ENCODE data around the gene TEX54. TPM values are rescaled to one million over a fixed set of nuclear protein-coding genes. Genes with fewer than 3 reads are reported as not detected.

TEX54 gene
- total and polyA plus RNA-seq, 4 donors: 1.6 TPM; not detected in 3

DNA sequence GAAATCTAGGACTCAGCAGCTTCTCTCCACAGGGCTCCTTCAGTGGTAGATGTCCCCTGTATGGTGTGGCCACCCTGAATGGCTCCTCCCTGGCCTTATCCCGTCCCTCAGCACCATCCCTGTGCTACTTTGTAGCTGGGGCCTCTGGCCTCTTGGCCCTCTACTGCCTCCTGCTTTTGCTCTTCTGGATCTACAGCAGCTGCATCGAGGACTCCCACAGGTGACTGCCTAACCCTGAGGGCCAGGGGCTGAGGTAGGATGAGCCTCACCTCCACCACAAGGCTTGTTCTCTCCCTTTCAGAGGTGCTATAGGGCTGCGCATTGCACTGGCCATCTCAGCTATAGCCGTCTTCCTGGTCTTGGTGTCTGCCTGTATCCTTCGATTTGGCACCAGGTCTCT lies 43.6 kb downstream of the TEX54 start:
- Histone ChIP-seq H3K9ac (ENCODE audit: low read depth in 1 of 2, low read length in 2 of 2) (no peak overlapping the region), H3K9me3 (ENCODE audit: control insufficient read depth in 4 of 4, low read length in 3 of 4) (no peaks in the 10 kb centered on the region), H3K27ac (ENCODE audit: low read depth in 1 of 2, low read length in 2 of 2) (no peak overlapping the region), H3K4me3 (ENCODE audit: low read depth in 1 of 3, low read length in 3 of 3) (no peak overlapping the region), H3K27me3 (ENCODE audit: control insufficient read depth in 4 of 4, insufficient read depth in 4 of 4, low read length in 3 of 4) (no peaks in the 10 kb centered on the region), H3K4me1 (ENCODE audit: control insufficient read depth in 4 of 4, insufficient read depth in 4 of 4, low read length in 3 of 4) (peaks cover 2 to 50% (median 42%) of the 10 kb centered on the region in 4 donors), H3K36me3 (ENCODE audit: control insufficient read depth in 4 of 4, insufficient read depth in 3 of 4, low read depth in 1 of 4, low read length in 3 of 4) (peaks cover 2 to 16% (median 6%) of the 10 kb centered on the region in 4 donors)
- 81% methylated on average over 5 of the region's 5 CpGs for WGBS
- no peak for DNase-seq (ENCODE audit: low spot score)
- TF ChIP-seq RXRA (IDR thresholded peaks at IDR 0.05) (no peak), FOXA1 (IDR thresholded peaks at IDR 0.05) (no peak), HNF4G (IDR thresholded peaks at IDR 0.05) (no peak), SP1 (IDR thresholded peaks at IDR 0.05) (no peak), GABPA (IDR thresholded peaks at IDR 0.05 in 1 of 2, conservative IDR thresholded peaks at IDR 0.05 in 1 of 2) (no peak), EGR1 (IDR thresholded peaks at IDR 0.05; ENCODE audit: low read depth in 2 of 2) (no peak), RAD21 (IDR thresholded peaks at IDR 0.05) (no peak), NR2F2 (IDR thresholded peaks at IDR 0.05) (no peak), FOXA2 (IDR thresholded peaks at IDR 0.05) (no peak)
- TF ChIP-seq, protein P1, sequence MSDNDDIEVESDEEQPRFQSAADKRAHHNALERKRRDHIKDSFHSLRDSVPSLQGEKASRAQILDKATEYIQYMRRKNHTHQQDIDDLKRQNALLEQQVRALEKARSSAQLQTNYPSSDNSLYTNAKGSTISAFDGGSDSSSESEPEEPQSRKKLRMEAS (IDR thresholded peaks at IDR 0.05): no peak
- TF ChIP-seq, protein P2, sequence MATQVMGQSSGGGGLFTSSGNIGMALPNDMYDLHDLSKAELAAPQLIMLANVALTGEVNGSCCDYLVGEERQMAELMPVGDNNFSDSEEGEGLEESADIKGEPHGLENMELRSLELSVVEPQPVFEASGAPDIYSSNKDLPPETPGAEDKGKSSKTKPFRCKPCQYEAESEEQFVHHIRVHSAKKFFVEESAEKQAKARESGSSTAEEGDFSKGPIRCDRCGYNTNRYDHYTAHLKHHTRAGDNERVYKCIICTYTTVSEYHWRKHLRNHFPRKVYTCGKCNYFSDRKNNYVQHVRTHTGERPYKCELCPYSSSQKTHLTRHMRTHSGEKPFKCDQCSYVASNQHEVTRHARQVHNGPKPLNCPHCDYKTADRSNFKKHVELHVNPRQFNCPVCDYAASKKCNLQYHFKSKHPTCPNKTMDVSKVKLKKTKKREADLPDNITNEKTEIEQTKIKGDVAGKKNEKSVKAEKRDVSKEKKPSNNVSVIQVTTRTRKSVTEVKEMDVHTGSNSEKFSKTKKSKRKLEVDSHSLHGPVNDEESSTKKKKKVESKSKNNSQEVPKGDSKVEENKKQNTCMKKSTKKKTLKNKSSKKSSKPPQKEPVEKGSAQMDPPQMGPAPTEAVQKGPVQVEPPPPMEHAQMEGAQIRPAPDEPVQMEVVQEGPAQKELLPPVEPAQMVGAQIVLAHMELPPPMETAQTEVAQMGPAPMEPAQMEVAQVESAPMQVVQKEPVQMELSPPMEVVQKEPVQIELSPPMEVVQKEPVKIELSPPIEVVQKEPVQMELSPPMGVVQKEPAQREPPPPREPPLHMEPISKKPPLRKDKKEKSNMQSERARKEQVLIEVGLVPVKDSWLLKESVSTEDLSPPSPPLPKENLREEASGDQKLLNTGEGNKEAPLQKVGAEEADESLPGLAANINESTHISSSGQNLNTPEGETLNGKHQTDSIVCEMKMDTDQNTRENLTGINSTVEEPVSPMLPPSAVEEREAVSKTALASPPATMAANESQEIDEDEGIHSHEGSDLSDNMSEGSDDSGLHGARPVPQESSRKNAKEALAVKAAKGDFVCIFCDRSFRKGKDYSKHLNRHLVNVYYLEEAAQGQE (IDR thresholded peaks at IDR 0.05): no peak

DNA sequence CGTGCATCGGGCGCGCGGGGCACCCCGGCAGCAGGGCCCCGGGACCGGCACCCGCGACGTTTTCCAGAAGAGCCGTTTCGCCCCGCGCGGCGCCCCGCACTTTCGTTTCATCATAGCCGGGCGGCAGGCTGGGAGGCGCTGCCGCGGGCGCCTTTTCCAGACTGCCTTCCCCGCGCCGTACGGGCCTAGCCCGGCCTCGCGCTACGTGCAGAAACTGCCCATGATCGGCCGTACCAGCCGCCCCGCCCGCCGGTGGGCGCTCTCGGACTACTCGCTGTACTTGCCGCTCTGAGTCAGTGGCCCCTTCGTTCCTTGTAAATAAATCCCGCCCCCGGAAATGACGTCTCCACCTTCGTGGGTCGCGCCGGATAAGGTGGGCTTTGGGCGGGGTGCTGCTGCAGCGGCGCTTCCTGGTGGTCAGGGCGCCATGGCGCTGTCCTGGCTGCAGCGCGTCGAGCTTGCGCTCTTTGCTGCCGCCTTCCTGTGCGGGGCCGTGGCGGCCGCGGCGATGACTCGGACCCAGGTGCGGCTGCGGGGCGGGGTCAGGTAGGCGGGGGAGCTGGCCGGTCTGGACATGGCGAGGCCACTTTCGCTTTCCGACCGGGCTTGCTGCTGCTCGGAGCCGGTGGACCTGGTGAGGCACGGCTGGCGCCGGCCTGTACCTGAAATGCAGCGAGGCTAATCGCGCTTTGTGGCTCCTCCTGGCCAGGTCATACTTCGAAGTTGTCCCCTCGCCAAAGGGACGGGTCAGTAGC lies 45.5 kb downstream of the TEX54 start, which contains the start of gene TMEM179B:
TSS of gene TMEM179B (plus strand) at position 398 of the 755 bp plus-strand sequence. CDS start at position 428, 30 bp downstream.
- peak within 1 kb of the TSS; percentile 85 to 92 (median 89) for H3K4me3 ChIP-seq (ENCODE audit: low read depth in 1 of 3, low read length in 3 of 3)
- peaks cover 2 to 46% (median 37%) of the 10 kb centered on the region in 4 donors for H3K4me1 ChIP-seq (ENCODE audit: control insufficient read depth in 4 of 4, insufficient read depth in 4 of 4, low read length in 3 of 4)
- peaks cover 0 to 14% (median 6%) of the 10 kb centered on the region in 4 donors for H3K36me3 ChIP-seq (ENCODE audit: control insufficient read depth in 4 of 4, insufficient read depth in 3 of 4, low read depth in 1 of 4, low read length in 3 of 4)
- H3K27me3 ChIP-seq (ENCODE audit: control insufficient read depth in 4 of 4, insufficient read depth in 4 of 4, low read length in 3 of 4): no peaks in the 10 kb centered on the region
- no peaks in the 10 kb centered on the region for H3K9me3 ChIP-seq (ENCODE audit: control insufficient read depth in 4 of 4, low read length in 3 of 4)
- peak; percentile 56 for TF ChIP-seq FOXA2 (IDR thresholded peaks at IDR 0.05)
- peak; percentile 42 for TF ChIP-seq FOXA1 (IDR thresholded peaks at IDR 0.05)
- peak; percentile 68 for TF ChIP-seq SP1 (IDR thresholded peaks at IDR 0.05)
- TF ChIP-seq HNF4G (IDR thresholded peaks at IDR 0.05): no peak
- TF ChIP-seq RXRA (IDR thresholded peaks at IDR 0.05): peak in 1 of 2 donors; percentile 14
- no peak for TF ChIP-seq EGR1 (IDR thresholded peaks at IDR 0.05; ENCODE audit: low read depth in 2 of 2)
- TF ChIP-seq JUND (IDR thresholded peaks at IDR 0.05): no peak
- TF ChIP-seq, protein P3, sequence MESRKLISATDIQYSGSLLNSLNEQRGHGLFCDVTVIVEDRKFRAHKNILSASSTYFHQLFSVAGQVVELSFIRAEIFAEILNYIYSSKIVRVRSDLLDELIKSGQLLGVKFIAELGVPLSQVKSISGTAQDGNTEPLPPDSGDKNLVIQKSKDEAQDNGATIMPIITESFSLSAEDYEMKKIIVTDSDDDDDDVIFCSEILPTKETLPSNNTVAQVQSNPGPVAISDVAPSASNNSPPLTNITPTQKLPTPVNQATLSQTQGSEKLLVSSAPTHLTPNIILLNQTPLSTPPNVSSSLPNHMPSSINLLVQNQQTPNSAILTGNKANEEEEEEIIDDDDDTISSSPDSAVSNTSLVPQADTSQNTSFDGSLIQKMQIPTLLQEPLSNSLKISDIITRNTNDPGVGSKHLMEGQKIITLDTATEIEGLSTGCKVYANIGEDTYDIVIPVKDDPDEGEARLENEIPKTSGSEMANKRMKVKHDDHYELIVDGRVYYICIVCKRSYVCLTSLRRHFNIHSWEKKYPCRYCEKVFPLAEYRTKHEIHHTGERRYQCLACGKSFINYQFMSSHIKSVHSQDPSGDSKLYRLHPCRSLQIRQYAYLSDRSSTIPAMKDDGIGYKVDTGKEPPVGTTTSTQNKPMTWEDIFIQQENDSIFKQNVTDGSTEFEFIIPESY (IDR thresholded peaks at IDR 0.05): no peak
- peak; percentile 36 to 62 for TF ChIP-seq RAD21 (IDR thresholded peaks at IDR 0.05)
- peak; percentile 93 for TF ChIP-seq YY1 (IDR thresholded peaks at IDR 0.05)
- TF ChIP-seq, protein P1 (IDR thresholded peaks at IDR 0.05): peak; percentile 59
- no peak for TF ChIP-seq NR2F2 (IDR thresholded peaks at IDR 0.05)
- TF ChIP-seq, protein P4, sequence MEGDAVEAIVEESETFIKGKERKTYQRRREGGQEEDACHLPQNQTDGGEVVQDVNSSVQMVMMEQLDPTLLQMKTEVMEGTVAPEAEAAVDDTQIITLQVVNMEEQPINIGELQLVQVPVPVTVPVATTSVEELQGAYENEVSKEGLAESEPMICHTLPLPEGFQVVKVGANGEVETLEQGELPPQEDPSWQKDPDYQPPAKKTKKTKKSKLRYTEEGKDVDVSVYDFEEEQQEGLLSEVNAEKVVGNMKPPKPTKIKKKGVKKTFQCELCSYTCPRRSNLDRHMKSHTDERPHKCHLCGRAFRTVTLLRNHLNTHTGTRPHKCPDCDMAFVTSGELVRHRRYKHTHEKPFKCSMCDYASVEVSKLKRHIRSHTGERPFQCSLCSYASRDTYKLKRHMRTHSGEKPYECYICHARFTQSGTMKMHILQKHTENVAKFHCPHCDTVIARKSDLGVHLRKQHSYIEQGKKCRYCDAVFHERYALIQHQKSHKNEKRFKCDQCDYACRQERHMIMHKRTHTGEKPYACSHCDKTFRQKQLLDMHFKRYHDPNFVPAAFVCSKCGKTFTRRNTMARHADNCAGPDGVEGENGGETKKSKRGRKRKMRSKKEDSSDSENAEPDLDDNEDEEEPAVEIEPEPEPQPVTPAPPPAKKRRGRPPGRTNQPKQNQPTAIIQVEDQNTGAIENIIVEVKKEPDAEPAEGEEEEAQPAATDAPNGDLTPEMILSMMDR (IDR thresholded peaks at IDR 0.05; ENCODE audit: low read depth, low read length, missing input control): peak; percentile 32
- TF ChIP-seq TAF1 (conservative IDR thresholded peaks at IDR 0.05): peak; percentile 55
- no peak for TF ChIP-seq ATF3 (IDR thresholded peaks at IDR 0.05)
- TF ChIP-seq HNF4A (conservative IDR thresholded peaks at IDR 0.05): peak in 1 of 2 donors; percentile 8
- TF ChIP-seq, protein P2 (IDR thresholded peaks at IDR 0.05): peak; percentile 82
- peak; percentile 87 to 96 for TF ChIP-seq GABPA (IDR thresholded peaks at IDR 0.05 in 1 of 2, conservative IDR thresholded peaks at IDR 0.05 in 1 of 2)
- peak; percentile 98 for DNase-seq (ENCODE audit: low spot score)
- WGBS: under 1% methylated on average over 88 of the region's 88 CpGs
- peak within 1 kb of the TSS; percentile 69 to 77 for H3K9ac ChIP-seq (ENCODE audit: low read depth in 1 of 2, low read length in 2 of 2)
- H3K27ac ChIP-seq (ENCODE audit: low read depth in 1 of 2, low read length in 2 of 2): peak within 1 kb of the TSS; percentile 80 to 91
